Lung (tissue), 16 donors: ENCODE measurements around the gene THUMPD3. TPM values are rescaled to one million over a fixed set of nuclear protein-coding genes. Genes with fewer than 3 reads are reported as not detected.

ENCODE experiments used
- ATAC-seq: fragments of 200-7000 bp; cut with Tn5 transposase; one replicate; pipeline ENCODE4 v1.9.1; 2020; ENCODE audit warnings: moderate number of reproducible peaks; ENCODE audit not compliant: insufficient read depth, low FRiP score
- DNase-seq, 3 donors: peaks; one replicate each; pipeline ENCODE4 v3.0.0-alpha.2; 2013 to 2017
- H3K27ac ChIP-seq, 2 donors: one replicate each; pipeline ENCODE4 v1.5.1; 2013; ENCODE audit warnings: mild to moderate bottlenecking in 2 of 2, moderate library complexity in 2 of 2, control low read depth in 1 of 2, inconsistent platforms in 1 of 2, low read depth in 1 of 2, low read length in 1 of 2
- H3K27me3 ChIP-seq, 3 donors: one replicate each; pipeline ENCODE4 v1.5.1; 2013; ENCODE audit warnings: low read length in 2 of 3; ENCODE audit not compliant: control insufficient read depth in 3 of 3, insufficient read depth in 3 of 3
- H3K36me3 ChIP-seq, 4 donors: one replicate each; pipeline ENCODE4 v1.5.1; 2013; ENCODE audit warnings: low read length in 4 of 4, mild to moderate bottlenecking in 1 of 4, moderate library complexity in 1 of 4; ENCODE audit not compliant: control insufficient read depth in 4 of 4, insufficient read depth in 4 of 4
- H3K4me1 ChIP-seq, 5 donors: one replicate each; pipeline ENCODE4 v1.5.1; 2013; ENCODE audit warnings: low read length in 5 of 5, mild to moderate bottlenecking in 2 of 5, moderate library complexity in 1 of 5; ENCODE audit not compliant: control insufficient read depth in 5 of 5, insufficient read depth in 5 of 5
- H3K4me3 ChIP-seq: one replicate; pipeline ENCODE4 v1.5.1; 2013; ENCODE audit warnings: mild to moderate bottlenecking, control low read depth, moderate library complexity
- H3K9ac ChIP-seq, 2 donors: one replicate each; pipeline ENCODE4 v1.5.1; 2013; ENCODE audit warnings: low read length in 2 of 2, control low read depth in 1 of 2; ENCODE audit not compliant: insufficient read depth in 1 of 2
- H3K9me3 ChIP-seq, 4 donors: one replicate each; pipeline ENCODE4 v1.5.1; 2013; ENCODE audit warnings: low read length in 3 of 4, mild to moderate bottlenecking in 1 of 4, moderate library complexity in 1 of 4; ENCODE audit not compliant: control insufficient read depth in 4 of 4, insufficient read depth in 3 of 4
- WGBS, 2 donors: extraction: QIAGEN DNeasy Blood & Tissue Kit; methylation state at CpG; one replicate each; pipeline ENCODE4 v1.1.7; 2013; 5-methylcytosine and 5-hydroxymethylcytosine counted together
- long read RNA-seq, 5 donors: transcript quantifications; one replicate each; lab custom pipeline, GENCODE V29; 2026
- polyA plus RNA-seq, 2 donors: library from polyadenylated mRNA; stranded (reverse); fragments of 200-250 nt; gene quantifications; one replicate each; pipeline ENCODE4 v1.2.1, GENCODE V29; 2013
- total RNA-seq, 2 donors: library from RNA; depleted of rRNA in 1 of 2; stranded (reverse); fragments of >200 nt in 1 of 2; gene quantifications; one replicate each; pipeline ENCODE4 v1.2.1, GENCODE V29; 2014 to 2021
- TF ChIP-seq, protein P1 (sequence below): IDR thresholded peaks from 2 replicates; pipeline ENCODE4 v1.5.1; 2012; ENCODE audit warnings: mild to moderate bottlenecking; ENCODE audit errors: control extremely low read depth, extremely low read depth
- donor health status: control.
- donor health status: control.
- donor health status: Bipolar disorder and iron deficiency.
- donor health status: healthy.
- donor health status: DM: yes; HTN: yes; CAD: no.

The THUMPD3 gene, protein sequence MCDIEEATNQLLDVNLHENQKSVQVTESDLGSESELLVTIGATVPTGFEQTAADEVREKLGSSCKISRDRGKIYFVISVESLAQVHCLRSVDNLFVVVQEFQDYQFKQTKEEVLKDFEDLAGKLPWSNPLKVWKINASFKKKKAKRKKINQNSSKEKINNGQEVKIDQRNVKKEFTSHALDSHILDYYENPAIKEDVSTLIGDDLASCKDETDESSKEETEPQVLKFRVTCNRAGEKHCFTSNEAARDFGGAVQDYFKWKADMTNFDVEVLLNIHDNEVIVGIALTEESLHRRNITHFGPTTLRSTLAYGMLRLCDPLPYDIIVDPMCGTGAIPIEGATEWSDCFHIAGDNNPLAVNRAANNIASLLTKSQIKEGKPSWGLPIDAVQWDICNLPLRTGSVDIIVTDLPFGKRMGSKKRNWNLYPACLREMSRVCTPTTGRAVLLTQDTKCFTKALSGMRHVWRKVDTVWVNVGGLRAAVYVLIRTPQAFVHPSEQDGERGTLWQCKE
- total RNA-seq: 10 to 100 TPM; 35.0 to 37.2 TPM
- 10 to 100 TPM; 28.6 TPM for polyA plus RNA-seq
- long read RNA-seq, donor 1, partial matches to known transcripts: 14 of 19 reads
- long read RNA-seq, donor 1, other reads (novel, unspliced or antisense): 0 of 19 reads
- long read RNA-seq, donor 2, partial matches to known transcripts: 10 of 10 reads
- long read RNA-seq, donor 2, other reads (novel, unspliced or antisense): 0 of 10 reads
- long read RNA-seq, donor 3, partial matches to known transcripts: 23 of 25 reads
- long read RNA-seq, donor 3, other reads (novel, unspliced or antisense): 0 of 25 reads
- long read RNA-seq, donor 4: 0 reads
- long read RNA-seq, donor 5, partial matches to known transcripts: 18 of 22 reads
- long read RNA-seq, donor 5, other reads (novel, unspliced or antisense): 0 of 22 reads

DNA sequence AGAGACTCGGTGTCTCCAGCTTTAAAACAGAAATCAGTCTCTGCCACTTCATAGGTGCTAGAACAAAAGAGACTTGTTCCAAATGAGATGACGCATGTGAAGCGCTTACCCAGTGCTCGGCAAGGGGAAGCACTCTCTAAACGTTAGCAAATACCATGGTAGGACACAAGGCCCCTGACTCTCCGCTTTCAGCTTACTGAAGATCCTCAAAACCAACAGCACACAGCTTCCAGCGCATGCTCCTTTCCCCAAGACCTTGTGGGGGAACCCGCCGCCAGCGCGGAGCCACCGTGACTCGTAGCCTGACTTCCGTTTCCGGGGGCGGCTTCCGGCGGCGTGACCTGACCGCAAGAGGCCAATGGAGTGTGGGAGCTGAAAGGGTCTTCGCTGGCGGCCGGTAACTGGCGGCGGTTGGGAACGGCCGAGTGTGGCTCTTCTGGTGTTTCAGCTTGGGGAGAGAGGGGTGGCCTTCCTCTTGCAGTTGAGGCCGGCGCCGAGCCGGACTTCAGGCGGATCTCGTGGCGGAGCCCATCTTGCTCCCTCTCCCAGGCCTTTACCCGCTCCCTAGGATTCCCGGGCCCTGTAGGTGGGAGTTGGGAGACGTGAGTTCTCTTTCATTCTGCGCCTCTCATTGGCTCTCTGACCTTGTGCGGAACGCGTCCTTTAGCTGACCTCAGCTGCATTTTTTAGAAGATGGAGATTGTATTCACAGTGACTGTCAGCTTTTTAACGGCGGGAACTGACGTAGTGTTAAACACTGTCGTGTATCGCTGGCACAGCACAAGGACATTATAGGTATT is at the start of gene THUMPD3:
TSS of gene THUMPD3 (plus strand) at position 324 of the 800 bp plus-strand sequence. CDS start 2,015 bp downstream, outside the sequence.
- Histone ChIP-seq H3K27me3 (no peaks in the 10 kb centered on the region), H3K36me3 (peaks cover 6 to 12% (median 8%) of the 10 kb centered on the region in 4 donors), H3K4me3 (peak within 1 kb of the TSS; percentile 69), H3K9ac (peak within 1 kb of the TSS; percentile 84 to 99), H3K4me1 (peaks cover 0 to 13% (median 0%) of the 10 kb centered on the region in 5 donors), H3K9me3 (no peaks in the 10 kb centered on the region), H3K27ac (peak within 1 kb of the TSS; percentile 94 to 96)
- ATAC-seq (peak; percentile 98), DNase-seq (peak; percentile 93 to 96 (median 94))
- TF ChIP-seq, protein P1, sequence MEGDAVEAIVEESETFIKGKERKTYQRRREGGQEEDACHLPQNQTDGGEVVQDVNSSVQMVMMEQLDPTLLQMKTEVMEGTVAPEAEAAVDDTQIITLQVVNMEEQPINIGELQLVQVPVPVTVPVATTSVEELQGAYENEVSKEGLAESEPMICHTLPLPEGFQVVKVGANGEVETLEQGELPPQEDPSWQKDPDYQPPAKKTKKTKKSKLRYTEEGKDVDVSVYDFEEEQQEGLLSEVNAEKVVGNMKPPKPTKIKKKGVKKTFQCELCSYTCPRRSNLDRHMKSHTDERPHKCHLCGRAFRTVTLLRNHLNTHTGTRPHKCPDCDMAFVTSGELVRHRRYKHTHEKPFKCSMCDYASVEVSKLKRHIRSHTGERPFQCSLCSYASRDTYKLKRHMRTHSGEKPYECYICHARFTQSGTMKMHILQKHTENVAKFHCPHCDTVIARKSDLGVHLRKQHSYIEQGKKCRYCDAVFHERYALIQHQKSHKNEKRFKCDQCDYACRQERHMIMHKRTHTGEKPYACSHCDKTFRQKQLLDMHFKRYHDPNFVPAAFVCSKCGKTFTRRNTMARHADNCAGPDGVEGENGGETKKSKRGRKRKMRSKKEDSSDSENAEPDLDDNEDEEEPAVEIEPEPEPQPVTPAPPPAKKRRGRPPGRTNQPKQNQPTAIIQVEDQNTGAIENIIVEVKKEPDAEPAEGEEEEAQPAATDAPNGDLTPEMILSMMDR: no peak
- WGBS, 2 donors: 1 to 2% methylated on average over 46 of the region's 46 CpGs

DNA sequence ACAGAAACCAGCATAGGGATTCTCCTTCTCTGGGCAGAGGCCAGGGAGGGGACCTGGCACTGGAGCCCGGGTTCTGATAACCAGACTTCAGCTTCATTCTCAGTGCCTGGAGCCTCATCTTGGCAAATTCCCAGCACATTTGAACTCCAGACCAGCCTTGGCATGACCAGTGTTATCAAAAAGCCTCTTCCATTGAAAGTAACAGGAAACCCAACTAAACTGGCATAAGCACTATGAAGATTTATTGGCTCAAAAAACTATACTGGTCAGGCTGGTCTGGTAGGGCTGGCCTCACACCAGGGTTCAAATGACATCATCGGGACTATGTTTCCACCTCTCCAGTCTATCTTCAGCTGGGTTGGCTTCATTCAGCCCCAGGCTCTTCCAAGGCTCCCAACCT is 48.1 kb upstream of the THUMPD3 start:
- 64 to 89% methylated on average over 2 of the region's 2 CpGs for WGBS, 2 donors
- Histone ChIP-seq H3K4me1 (peaks cover 0 to 9% (median 4%) of the 10 kb centered on the region in 5 donors), H3K4me3 (no peak overlapping the region), H3K27me3 (no peaks in the 10 kb centered on the region), H3K9ac (no peak overlapping the region), H3K27ac (no peak overlapping the region), H3K36me3 (no peaks in the 10 kb centered on the region), H3K9me3 (no peaks in the 10 kb centered on the region)
- TF ChIP-seq, protein P1: no peak
- no peak for ATAC-seq
- no peak for DNase-seq

DNA sequence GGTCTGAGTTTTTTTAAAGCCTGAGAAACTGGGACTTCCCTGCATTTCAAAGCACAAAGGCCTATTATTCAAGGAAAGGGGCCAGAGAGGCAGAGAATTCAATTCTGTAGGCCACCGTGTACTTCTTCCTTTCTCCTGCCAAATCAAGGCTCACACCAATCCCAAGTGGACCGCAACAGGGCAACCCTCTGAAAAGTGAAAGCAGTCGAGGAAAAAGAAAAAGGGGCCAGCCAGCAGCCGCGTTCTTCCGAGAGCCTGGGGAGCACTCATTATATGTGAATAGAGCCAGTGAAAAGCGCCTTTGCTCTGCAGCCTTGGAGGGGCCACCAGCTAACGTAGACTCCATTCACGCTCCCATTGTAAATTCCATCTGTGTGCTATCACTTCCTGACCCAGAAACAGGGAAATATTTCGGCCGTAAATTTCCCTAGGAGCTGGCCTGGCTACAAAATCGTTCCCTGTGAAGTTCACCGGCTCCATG is 45.9 kb upstream of the THUMPD3 start:
- Histone ChIP-seq H3K27ac (peak overlapping the region; percentile 70 to 81), H3K36me3 (no peaks in the 10 kb centered on the region), H3K4me3 (no peak overlapping the region), H3K4me1 (peaks cover 0 to 9% (median 4%) of the 10 kb centered on the region in 5 donors), H3K9me3 (no peaks in the 10 kb centered on the region), H3K9ac (peak overlapping the region in 1 of 2 donors; percentile 16), H3K27me3 (no peaks in the 10 kb centered on the region)
- TF ChIP-seq, protein P1: no peak
- peak; percentile 62 for ATAC-seq
- DNase-seq: peak; percentile 37 to 67 (median 57)
- WGBS, 2 donors: 31 to 60% methylated on average over 13 of the region's 13 CpGs
